Neural cell (in vitro differentiated cells): ENCODE results near the gene BMPR1A. TPM values are rescaled to one million over a fixed set of nuclear protein-coding genes. Genes with fewer than 3 reads are reported as not detected.

Experiments used
- H2AFZ ChIP-seq: fragments of 200-600, 300-800 bp; sonication (generic), shearing (Covaris generic); 2 replicates; pipeline ENCODE4 v1.6.0; 2014; ENCODE audit warnings: low read depth, mild to moderate bottlenecking, antibody characterized with exemption, low read length, moderate library complexity
- H3F3A ChIP-seq: fragments of 200-600 bp; shearing (Covaris generic); 2 replicates; pipeline ENCODE4 v1.6.1; 2016; ENCODE audit warnings: mild to moderate bottlenecking, moderate library complexity, mixed read lengths, antibody characterized with exemption, low read length; ENCODE audit not compliant: insufficient read depth, poor library complexity, severe bottlenecking
- H3K27ac ChIP-seq: fragments of 200-600, 300-800 bp; sonication (generic), shearing (Covaris generic); 2 replicates; pipeline ENCODE4 v1.5.1; 2014; ENCODE audit warnings: mild to moderate bottlenecking, low read length, moderate library complexity
- H3K27me3 ChIP-seq: fragments of 300-800, 200-600 bp; sonication (generic), shearing (Covaris generic); 2 replicates; pipeline ENCODE4 v1.6.0; 2014; ENCODE audit warnings: mild to moderate bottlenecking, low read depth, low read length, moderate library complexity; ENCODE audit not compliant: insufficient read depth
- H3K36me3 ChIP-seq: fragments of 300-800, 200-600 bp; sonication (generic), shearing (Covaris generic); 2 replicates; pipeline ENCODE4 v1.5.1; 2014; ENCODE audit warnings: mild to moderate bottlenecking, antibody characterized with exemption, low read length, moderate library complexity; ENCODE audit not compliant: insufficient read depth
- H3K4me2 ChIP-seq: fragments of 300-800, 200-600 bp; sonication (generic), shearing (Covaris generic); 2 replicates; pipeline ENCODE4 v1.6.0; 2014; ENCODE audit warnings: mild to moderate bottlenecking, low read length
- H3K4me3 ChIP-seq: fragments of 300-800, 200-600 bp; sonication (generic), shearing (Covaris generic); 2 replicates; pipeline ENCODE4 v1.5.1; 2014; ENCODE audit warnings: mild to moderate bottlenecking, low read length, moderate library complexity
- H3K79me2 ChIP-seq: fragments of 200-600 bp; shearing (Covaris generic); replicated peaks from 2 replicates; pipeline ENCODE4 v1.6.0; 2014; ENCODE audit warnings: mild to moderate bottlenecking, low read length, moderate library complexity; ENCODE audit not compliant: insufficient read depth
- H3K9ac ChIP-seq: fragments of 300-800, 200-600 bp; sonication (generic), shearing (Covaris generic); 2 replicates; pipeline ENCODE4 v1.6.1; 2016; ENCODE audit warnings: mild to moderate bottlenecking, low read length, mixed read lengths
- H3K9me2 ChIP-seq: fragments of 200-600 bp; shearing (Covaris generic); 2 replicates; pipeline ENCODE4 v1.6.1; 2016; ENCODE audit warnings: mild to moderate bottlenecking, low read length, mixed read lengths; ENCODE audit not compliant: insufficient read depth
- H3K9me3 ChIP-seq: fragments of 200-600, 300-800 bp; sonication (generic), shearing (Covaris generic); 2 replicates; pipeline ENCODE4 v1.6.1; 2016; ENCODE audit warnings: mild to moderate bottlenecking, mixed run types, low read length, moderate library complexity, mixed read lengths
- H4K20me1 ChIP-seq: fragments of 200-600 bp; shearing (Covaris generic); 2 replicates; pipeline ENCODE4 v1.6.1; 2016; ENCODE audit warnings: mild to moderate bottlenecking, mixed run types; ENCODE audit not compliant: insufficient read depth
- CTCF ChIP-seq: fragments of 450-650 bp; IDR thresholded peaks from 2 replicates; pipeline ENCODE4 v1.5.1; 2014; ENCODE audit warnings: antibody characterized with exemption, mild to moderate bottlenecking, moderate library complexity; ENCODE audit not compliant: poor library complexity, severe bottlenecking
- EP300 ChIP-seq: fragments of 450-650 bp; conservative IDR thresholded peaks from 2 replicates; pipeline ENCODE4 v1.6.1; 2014; ENCODE audit warnings: antibody characterized with exemption, mild to moderate bottlenecking, moderate library complexity; ENCODE audit not compliant: poor library complexity, severe bottlenecking
- EZH2 ChIP-seq: fragments of 200-600, 300-800 bp; shearing (Covaris generic), sonication (generic); IDR thresholded peaks from 2 replicates; pipeline ENCODE4 v1.6.1; 2014; ENCODE audit warnings: antibody characterized with exemption, low read length, borderline replicate concordance, mild to moderate bottlenecking; ENCODE audit not compliant: insufficient read depth, poor library complexity, severe bottlenecking
- MXI1 ChIP-seq: fragments of 450-650 bp; conservative IDR thresholded peaks from 2 replicates; pipeline ENCODE4 v1.6.1; 2014; ENCODE audit warnings: antibody characterized with exemption, mild to moderate bottlenecking; ENCODE audit not compliant: poor library complexity, severe bottlenecking
- POLR2AphosphoS5 ChIP-seq: IDR thresholded peaks from 2 replicates; pipeline ENCODE4 v1.6.1; 2012
- RAD21 ChIP-seq: fragments of 450-650 bp; conservative IDR thresholded peaks from 2 replicates; pipeline ENCODE4 v1.6.1; 2014; ENCODE audit warnings: antibody characterized with exemption, mild to moderate bottlenecking, moderate library complexity
- REST ChIP-seq: IDR thresholded peaks from 2 replicates; pipeline ENCODE4 v1.6.1; 2012; ENCODE audit warnings: borderline replicate concordance
- SMC3 ChIP-seq: fragments of 450-650 bp; conservative IDR thresholded peaks from 2 replicates; pipeline ENCODE4 v1.6.1; 2014; ENCODE audit warnings: antibody characterized with exemption, mild to moderate bottlenecking, moderate library complexity; ENCODE audit not compliant: poor library complexity
- TAF1 ChIP-seq: IDR thresholded peaks from 2 replicates; pipeline ENCODE4 v1.6.1; 2012; ENCODE audit warnings: low read depth
- polyA plus RNA-seq: library from polyadenylated mRNA; depleted of rRNA; stranded (reverse); fragments of >200 nt; gene quantifications from 2 replicates; pipeline ENCODE4 v1.2.3, GENCODE V29; 2014

The BMPR1A gene
- polyA plus RNA-seq, 1 donor from 2014 or later = 29.9 TPM

GRCh38 chr10:86899670-86900276 lies 143.4 kb downstream of the BMPR1A start:
- no peak overlapping the region for H2AFZ ChIP-seq
- no peaks in the 10 kb centered on the region for H3K79me2 ChIP-seq
- H3K27me3 ChIP-seq = no peaks in the 10 kb centered on the region
- H3K9me3 ChIP-seq = no peaks in the 10 kb centered on the region
- H3K27ac ChIP-seq = no peak overlapping the region
- no peak overlapping the region for H3K4me2 ChIP-seq
- no peaks in the 10 kb centered on the region for H4K20me1 ChIP-seq
- no peak overlapping the region for H3K4me3 ChIP-seq
- H3K36me3 ChIP-seq = no peaks in the 10 kb centered on the region
- no peak for TF ChIP-seq TAF1
- no peak for TF ChIP-seq MXI1
- TF ChIP-seq CTCF = peak; percentile 79
- no peak for TF ChIP-seq POLR2AphosphoS5
- peak; percentile 80 for TF ChIP-seq SMC3
- TF ChIP-seq RAD21 = peak; percentile 82
- no peak overlapping the region for H3K9ac ChIP-seq
- H3F3A ChIP-seq = no peaks in the 10 kb centered on the region
- no peaks in the 10 kb centered on the region for H3K9me2 ChIP-seq

GRCh38 chr10:86900955-86901354 lies 144.5 kb downstream of the BMPR1A start:
- TF ChIP-seq TAF1 = no peak
- no peak for TF ChIP-seq MXI1
- TF ChIP-seq REST = no peak
- TF ChIP-seq RAD21 = no peak
- no peak for TF ChIP-seq EP300
- no peak for TF ChIP-seq SMC3
- TF ChIP-seq CTCF = no peak
- TF ChIP-seq EZH2 = no peak
- no peak for TF ChIP-seq POLR2AphosphoS5
- Histone ChIP-seq H3K9me2 (no peaks in the 10 kb centered on the region), H3K9ac (no peak overlapping the region), H3F3A (no peaks in the 10 kb centered on the region), H3K36me3 (peaks cover 4% of the 10 kb centered on the region), H3K27ac (no peak overlapping the region), H3K4me2 (no peak overlapping the region), H3K4me3 (no peak overlapping the region), H3K9me3 (no peaks in the 10 kb centered on the region), H3K27me3 (no peaks in the 10 kb centered on the region), H3K79me2 (no peaks in the 10 kb centered on the region), H4K20me1 (no peaks in the 10 kb centered on the region), H2AFZ (no peak overlapping the region)
